ENCODE data around the gene CORO2B.

CORO2B gene

GRCh38 chr15:68681836-68682235 is 103.0 kb downstream of the CORO2B start:
- DNase-seq (ENCODE audit: low read depth in 1 of 2, low spot score in 1 of 2): no peak
- Histone ChIP-seq H3K27me3 (ENCODE audit: insufficient read depth, poor library complexity, severe bottlenecking) (no peaks in the 10 kb centered on the region), H3K4me3 (replicated peaks; ENCODE audit: insufficient read depth, low read length) (no peak overlapping the region)

GRCh38 chr15:68682330-68682729 is 103.5 kb downstream of the CORO2B start:
- no peak for DNase-seq (ENCODE audit: low read depth in 1 of 2, low spot score in 1 of 2)
- Histone ChIP-seq H3K27me3 (ENCODE audit: insufficient read depth, poor library complexity, severe bottlenecking) (no peaks in the 10 kb centered on the region), H3K27ac (replicated peaks) (no peak overlapping the region), H3K4me3 (replicated peaks; ENCODE audit: insufficient read depth, low read length) (no peak overlapping the region)
- no peak for TF ChIP-seq REST (IDR thresholded peaks at IDR 0.05; ENCODE audit: insufficient replicate concordance, low read depth)
- TF ChIP-seq POLR2AphosphoS5 (IDR thresholded peaks at IDR 0.05; ENCODE audit: low read depth): no peak
- no peak for TF ChIP-seq GABPA (IDR thresholded peaks at IDR 0.05; ENCODE audit: low read depth)
- no peak for TF ChIP-seq CTCF (IDR thresholded peaks at IDR 0.05; ENCODE audit: insufficient read depth, low read length)
- TF ChIP-seq SPI1 (IDR thresholded peaks at IDR 0.05; ENCODE audit: borderline replicate concordance, low read depth): no peak

More at GRCh38 chr15:68681836-68682235, 103.0 kb downstream of the CORO2B start:
- TF ChIP-seq SPI1 (IDR thresholded peaks at IDR 0.05; ENCODE audit: borderline replicate concordance, low read depth) (no peak), CTCF (IDR thresholded peaks at IDR 0.05; ENCODE audit: insufficient read depth, low read length) (no peak), POLR2AphosphoS5 (IDR thresholded peaks at IDR 0.05; ENCODE audit: low read depth) (no peak), GABPA (IDR thresholded peaks at IDR 0.05; ENCODE audit: low read depth) (no peak), REST (IDR thresholded peaks at IDR 0.05; ENCODE audit: insufficient replicate concordance, low read depth) (no peak)
- no peak overlapping the region for H3K27ac ChIP-seq (replicated peaks)

GRCh38 chr15:68683026-68683425 is 104.2 kb downstream of the CORO2B start:
- Histone ChIP-seq H3K27ac (replicated peaks) (no peak overlapping the region), H3K27me3 (ENCODE audit: insufficient read depth, poor library complexity, severe bottlenecking) (no peaks in the 10 kb centered on the region), H3K4me3 (replicated peaks; ENCODE audit: insufficient read depth, low read length) (no peak overlapping the region)
- no peak for DNase-seq (ENCODE audit: low read depth in 1 of 2, low spot score in 1 of 2)
- TF ChIP-seq GABPA (IDR thresholded peaks at IDR 0.05; ENCODE audit: low read depth) (no peak), POLR2AphosphoS5 (IDR thresholded peaks at IDR 0.05; ENCODE audit: low read depth) (no peak), REST (IDR thresholded peaks at IDR 0.05; ENCODE audit: insufficient replicate concordance, low read depth) (no peak), CTCF (IDR thresholded peaks at IDR 0.05; ENCODE audit: insufficient read depth, low read length) (no peak), SPI1 (IDR thresholded peaks at IDR 0.05; ENCODE audit: borderline replicate concordance, low read depth) (no peak)
